Right atrium auricular region (tissue), 2 donors: ENCODE results near the gene GRIK4. TPM values are rescaled to one million over a fixed set of nuclear protein-coding genes. Genes with fewer than 3 reads are reported as not detected.

Source experiments
- DNase-seq: peaks from one replicate; pipeline ENCODE4 v3.0.0-alpha.2; 2019; ENCODE audit warnings: low spot score
- H3K27ac ChIP-seq, 2 donors: fragments of 200-600 bp; sonication (generic); 1 replicate in 1 of 2; 2 replicates in 1 of 2; pipeline ENCODE4 v1.5.1; 2016 to 2019
- H3K27me3 ChIP-seq, 2 donors: fragments of 200-600 bp; sonication (generic); one replicate each; pipeline versions ENCODE4 v1.5.1 to v1.6.0; 2017 to 2019
- H3K36me3 ChIP-seq: fragments of 200-600 bp; sonication (generic); one replicate; pipeline ENCODE4 v1.5.1; 2016
- H3K4me1 ChIP-seq, 2 donors: fragments of 200-600 bp; sonication (generic); one replicate each; pipeline versions ENCODE4 v1.5.1 to v1.6.0; 2017 to 2019
- H3K4me3 ChIP-seq, 2 donors: fragments of 200-600 bp; sonication (generic); 1 replicate in 1 of 2; 2 replicates in 1 of 2; pipeline ENCODE4 v1.5.1; 2017 to 2019; ENCODE audit warnings: mild to moderate bottlenecking in 1 of 2, moderate library complexity in 1 of 2
- H3K9me3 ChIP-seq, 2 donors: fragments of 200-600 bp; sonication (generic); one replicate each; pipeline ENCODE4 v1.5.1; 2019
- total RNA-seq, 2 donors: library from RNA; depleted of rRNA; stranded (reverse); fragments of >200 nt; gene quantifications; one replicate each; pipeline ENCODE4 v1.1.0, GENCODE V29; 2016
- TF ChIP-seq, protein P1 (sequence below), 2 donors: fragments of 200-600 bp; sonication (generic); IDR thresholded peaks; one replicate each; pipeline ENCODE4 v1.5.1; 2019; ENCODE audit warnings: antibody characterized with exemption in 2 of 2

Gene GRIK4
- total RNA-seq, 2 donors from 2014 or later = 0.04 to 0.30 TPM

GRCh38 chr11:120548682-120549209 is 37.2 kb downstream of the GRIK4 start:
- Histone ChIP-seq H3K27ac (peak overlapping the region; percentile 81 to 84), H3K36me3 (no peaks in the 10 kb centered on the region), H3K27me3 (no peaks in the 10 kb centered on the region), H3K9me3 (no peaks in the 10 kb centered on the region), H3K4me3 (no peak overlapping the region), H3K4me1 (peaks cover 0 to 38% of the 10 kb centered on the region in 2 donors)
- TF ChIP-seq, protein P1, sequence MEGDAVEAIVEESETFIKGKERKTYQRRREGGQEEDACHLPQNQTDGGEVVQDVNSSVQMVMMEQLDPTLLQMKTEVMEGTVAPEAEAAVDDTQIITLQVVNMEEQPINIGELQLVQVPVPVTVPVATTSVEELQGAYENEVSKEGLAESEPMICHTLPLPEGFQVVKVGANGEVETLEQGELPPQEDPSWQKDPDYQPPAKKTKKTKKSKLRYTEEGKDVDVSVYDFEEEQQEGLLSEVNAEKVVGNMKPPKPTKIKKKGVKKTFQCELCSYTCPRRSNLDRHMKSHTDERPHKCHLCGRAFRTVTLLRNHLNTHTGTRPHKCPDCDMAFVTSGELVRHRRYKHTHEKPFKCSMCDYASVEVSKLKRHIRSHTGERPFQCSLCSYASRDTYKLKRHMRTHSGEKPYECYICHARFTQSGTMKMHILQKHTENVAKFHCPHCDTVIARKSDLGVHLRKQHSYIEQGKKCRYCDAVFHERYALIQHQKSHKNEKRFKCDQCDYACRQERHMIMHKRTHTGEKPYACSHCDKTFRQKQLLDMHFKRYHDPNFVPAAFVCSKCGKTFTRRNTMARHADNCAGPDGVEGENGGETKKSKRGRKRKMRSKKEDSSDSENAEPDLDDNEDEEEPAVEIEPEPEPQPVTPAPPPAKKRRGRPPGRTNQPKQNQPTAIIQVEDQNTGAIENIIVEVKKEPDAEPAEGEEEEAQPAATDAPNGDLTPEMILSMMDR (IDR thresholded peaks at IDR 0.05) = no peak
- DNase-seq = no peak

GRCh38 chr11:120549346-120549745 is 37.8 kb downstream of the GRIK4 start:
- Histone ChIP-seq H3K4me3 (no peak overlapping the region), H3K9me3 (no peaks in the 10 kb centered on the region), H3K27ac (no peak overlapping the region), H3K27me3 (no peaks in the 10 kb centered on the region), H3K36me3 (no peaks in the 10 kb centered on the region), H3K4me1 (peaks cover 0 to 40% of the 10 kb centered on the region in 2 donors)
- TF ChIP-seq, protein P1 (IDR thresholded peaks at IDR 0.05) = no peak
- DNase-seq = no peak

GRCh38 chr11:120550007-120550406 is 38.5 kb downstream of the GRIK4 start:
- no peaks in the 10 kb centered on the region for H3K27me3 ChIP-seq
- no peaks in the 10 kb centered on the region for H3K36me3 ChIP-seq
- no peak overlapping the region for H3K4me3 ChIP-seq
- H3K4me1 ChIP-seq = peaks cover 0 to 40% of the 10 kb centered on the region in 2 donors
- TF ChIP-seq, protein P1 (IDR thresholded peaks at IDR 0.05) = no peak
- no peak for DNase-seq
- no peaks in the 10 kb centered on the region for H3K9me3 ChIP-seq
- no peak overlapping the region for H3K27ac ChIP-seq

- no peak for DNase-seq
- no peaks in the 10 kb centered on the region for H3K27me3 ChIP-seq
- H3K4me1 ChIP-seq = peaks cover 0 to 34% of the 10 kb centered on the region in 2 donors
- TF ChIP-seq, protein P1 (IDR thresholded peaks at IDR 0.05) = no peak
- H3K4me3 ChIP-seq = no peak overlapping the region
- H3K27ac ChIP-seq = no peak overlapping the region
- no peaks in the 10 kb centered on the region for H3K9me3 ChIP-seq
- no peaks in the 10 kb centered on the region for H3K36me3 ChIP-seq
These were observed 39.6 kb downstream of the GRIK4 start for GRCh38 chr11:120551191-120551590.

DNA sequence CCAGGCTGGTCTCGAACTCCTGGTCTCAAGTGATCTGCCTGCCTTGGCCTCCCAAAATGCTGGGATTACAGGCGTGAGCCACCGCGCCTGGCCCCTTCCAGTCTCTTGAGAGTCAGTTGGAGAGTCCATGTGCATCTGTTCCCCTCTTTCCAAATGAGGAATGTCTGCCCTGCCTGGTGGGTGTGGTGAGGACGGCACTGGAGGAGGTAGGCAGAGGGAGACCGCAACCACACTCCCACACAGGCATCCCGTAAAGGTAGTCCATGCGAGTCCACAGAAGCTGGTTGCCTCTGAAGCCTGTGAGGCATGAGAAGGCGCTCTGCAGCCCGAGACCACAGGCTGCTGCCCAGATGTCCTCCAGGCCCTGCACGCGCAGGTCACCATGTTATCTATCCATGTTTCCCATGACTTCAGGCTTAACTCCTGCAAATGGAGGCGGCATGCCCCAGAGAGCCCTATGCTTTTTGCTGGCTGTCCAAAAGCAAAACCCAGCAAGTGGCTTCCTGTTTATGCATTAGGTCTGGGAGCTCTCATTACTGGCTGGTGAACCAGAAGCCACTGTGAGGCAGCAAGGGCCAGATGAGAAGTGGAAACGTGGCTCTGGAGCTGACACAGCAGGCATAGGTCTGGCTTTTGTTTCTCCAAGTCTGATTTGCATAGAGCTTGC is 43.4 kb downstream of the GRIK4 start:
- TF ChIP-seq, protein P1 (IDR thresholded peaks at IDR 0.05) = no peak
- no peaks in the 10 kb centered on the region for H3K36me3 ChIP-seq
- peaks cover 0 to 11% of the 10 kb centered on the region in 2 donors for H3K4me1 ChIP-seq
- H3K27me3 ChIP-seq = no peaks in the 10 kb centered on the region
- DNase-seq = no peak
- H3K9me3 ChIP-seq = no peaks in the 10 kb centered on the region
- H3K27ac ChIP-seq = no peak overlapping the region
- no peak overlapping the region for H3K4me3 ChIP-seq

- Histone ChIP-seq H3K4me3 (no peak overlapping the region), H3K4me1 (peaks cover 0 to 11% of the 10 kb centered on the region in 2 donors), H3K27me3 (no peaks in the 10 kb centered on the region), H3K36me3 (no peaks in the 10 kb centered on the region), H3K9me3 (no peaks in the 10 kb centered on the region), H3K27ac (no peak overlapping the region)
- TF ChIP-seq, protein P1 (IDR thresholded peaks at IDR 0.05) = no peak
- DNase-seq = no peak
These were observed 43.9 kb downstream of the GRIK4 start for GRCh38 chr11:120555433-120555773.
